Kidney (tissue), 14 donors: ENCODE measurements around the gene KIF18A. TPM values are rescaled to one million over a fixed set of nuclear protein-coding genes. Genes with fewer than 3 reads are reported as not detected.

ENCODE experiments used
- DNase-seq, 5 donors: peaks; one replicate each; pipeline ENCODE4 v3.0.0-alpha.2; 2013 to 2020
- FAIRE-seq: peaks from 2 replicates; lab custom pipeline; 2012; peaks lifted over from hg19 to GRCh38; lab: Jason Lieb, UNC
- H3K27ac ChIP-seq, 2 donors: one replicate each; pipeline ENCODE4 v1.7.0; 2013; ENCODE audit warnings: low read depth in 2 of 2, low read length in 2 of 2, inconsistent platforms in 1 of 2
- H3K27me3 ChIP-seq: one replicate; pipeline ENCODE4 v1.7.1; 2013; ENCODE audit warnings: low read length, inconsistent platforms; ENCODE audit not compliant: control insufficient read depth, insufficient read depth
- H3K36me3 ChIP-seq, 3 donors: one replicate each; pipeline versions ENCODE4 v1.7.0 to v1.7.1; 2013; ENCODE audit warnings: low read length in 3 of 3, control low read depth in 1 of 3, inconsistent platforms in 1 of 3; ENCODE audit not compliant: insufficient read depth in 3 of 3, control insufficient read depth in 2 of 3
- H3K4me1 ChIP-seq, 3 donors: one replicate each; pipeline versions ENCODE4 v1.7.0 to v1.7.1; 2013; ENCODE audit warnings: low read length in 3 of 3, inconsistent platforms in 1 of 3, low read depth in 1 of 3; ENCODE audit not compliant: control insufficient read depth in 2 of 3, insufficient read depth in 2 of 3
- H3K4me3 ChIP-seq, 3 donors: one replicate each; pipeline versions ENCODE4 v1.7.0 to v1.8.1; 2013; ENCODE audit warnings: low read length in 3 of 3, control low read depth in 1 of 3, inconsistent platforms in 1 of 3
- H3K9ac ChIP-seq, 3 donors: one replicate each; pipeline versions ENCODE4 v1.7.0 to v1.7.1; 2013; ENCODE audit warnings: low read length in 3 of 3, control low read depth in 1 of 3, inconsistent platforms in 1 of 3
- H3K9me3 ChIP-seq, 3 donors: one replicate each; pipeline versions ENCODE4 v1.7.0 to v1.7.1; 2013; ENCODE audit warnings: low read length in 3 of 3, control low read depth in 1 of 3, inconsistent platforms in 1 of 3; ENCODE audit not compliant: control insufficient read depth in 2 of 3, insufficient read depth in 1 of 3
- CTCF ChIP-seq: IDR thresholded peaks from 3 replicates; pipeline ENCODE4 v1.5.1; 2012; ENCODE audit warnings: mild to moderate bottlenecking, moderate library complexity, borderline replicate concordance; ENCODE audit not compliant: insufficient read depth; ENCODE audit errors: extremely low read depth
- intact Hi-C: fragments of 100-400 bp; cut with DNase I; formaldehyde crosslinking; loops from one replicate; pipeline ENCODE4 v1.11.1; 2022
- polyA plus RNA-seq: library from polyadenylated mRNA; stranded (reverse); fragments of 350-450 nt; fragmentation: Illumina TruSeq; extraction: RNeasy Lipid Tissue Mini Kit (QIAGEN cat#74804); gene quantifications from one replicate; pipeline ENCODE4 v1.2.3, GENCODE V29; 2014; ENCODE audit warnings: low read depth, low replicate concordance; ENCODE audit not compliant: insufficient read depth
- total RNA-seq: library from RNA; stranded (reverse); fragmentation: NEBNext Ultra II Directional; extraction: Animal tissue kit (Norgen Biotek cat#: 25700); gene quantifications from one replicate; pipeline ENCODE4 v1.2.1, GENCODE V29; 2021
- donor health status: control.
- donor health status: control.
- donor health status: control.
- donor health status: control.
- donor health status: control.
- donor health status: DM: yes; HTN: yes; CAD: no.
- donor health status: Normal renal cell carcinoma (clear cell type).

Gene KIF18A
- total and polyA plus RNA-seq, 2 donors from 2014 or later, result 0.39 to 0.50 TPM

- no peak for FAIRE-seq
- no peak for TF ChIP-seq CTCF
- peak overlapping the region; percentile 69 to 79 (median 79) for H3K4me3 ChIP-seq
- H3K9ac ChIP-seq, result peak overlapping the region; percentile 27 to 90 (median 47)
- H3K4me1 ChIP-seq, result peaks cover 0 to 14% (median 5%) of the 10 kb centered on the region in 3 donors
- H3K9me3 ChIP-seq, result no peaks in the 10 kb centered on the region
- H3K36me3 ChIP-seq, result peaks cover 0 to 2% (median 0%) of the 10 kb centered on the region in 3 donors
- peak overlapping the region; percentile 20 to 75 for H3K27ac ChIP-seq
- intact Hi-C loops, result no loop called here
- no peaks in the 10 kb centered on the region for H3K27me3 ChIP-seq
- peak in 1 of 5 donors; percentile 46 for DNase-seq
Measured at GRCh38 chr11:28110821-28111200, 2.9 kb upstream of the KIF18A start.

- Histone ChIP-seq H3K27me3 (no peaks in the 10 kb centered on the region), H3K27ac (peak overlapping the region; percentile 20 to 75), H3K4me1 (peaks cover 0 to 14% (median 5%) of the 10 kb centered on the region in 3 donors), H3K9me3 (no peaks in the 10 kb centered on the region), H3K36me3 (no peaks in the 10 kb centered on the region), H3K9ac (peak overlapping the region; percentile 27 to 90 (median 47)), H3K4me3 (peak overlapping the region; percentile 69 to 79 (median 79))
- peak; percentile 62 to 88 (median 82) for DNase-seq
- intact Hi-C loops, result no loop called here
- no peak for TF ChIP-seq CTCF
- no peak for FAIRE-seq
Measured at GRCh38 chr11:28110108-28110820, 2.3 kb upstream of the KIF18A start.

GRCh38 chr11:28108958-28109357, 1.0 kb upstream of the KIF18A start:
- H3K9ac ChIP-seq, result peak overlapping the region in 2 of 3 donors; percentile 4 to 65
- H3K4me3 ChIP-seq, result peak overlapping the region in 2 of 3 donors; percentile 91 to 95
- H3K27ac ChIP-seq, result no peak overlapping the region
- H3K27me3 ChIP-seq, result no peaks in the 10 kb centered on the region
- H3K9me3 ChIP-seq, result no peaks in the 10 kb centered on the region
- DNase-seq (peak in 1 of 5 donors; percentile 16), FAIRE-seq (no peak)
- intact Hi-C loops, result no loop called here
- no peaks in the 10 kb centered on the region for H3K36me3 ChIP-seq
- no peak for TF ChIP-seq CTCF
- peaks cover 0 to 14% (median 5%) of the 10 kb centered on the region in 3 donors for H3K4me1 ChIP-seq
